Liver (tissue), 9 donors: ENCODE results near the gene TNIP3. TPM values are rescaled to one million over a fixed set of nuclear protein-coding genes. Genes with fewer than 3 reads are reported as not detected.

ENCODE experiments used
- DNase-seq: peaks from one replicate; pipeline ENCODE4 v3.0.0-alpha.2; 2017; ENCODE audit warnings: low spot score
- H3K27ac ChIP-seq, 2 donors: one replicate each; pipeline ENCODE4 v1.7.0; 2013; ENCODE audit warnings: inconsistent platforms in 2 of 2, low read length in 2 of 2, control low read depth in 1 of 2, low read depth in 1 of 2, mild to moderate bottlenecking in 1 of 2
- H3K27me3 ChIP-seq, 4 donors: one replicate each; pipeline versions ENCODE4 v1.6.1 to v1.7.0; 2013; ENCODE audit warnings: low read length in 3 of 4, inconsistent platforms in 1 of 4, mild to moderate bottlenecking in 1 of 4, moderate library complexity in 1 of 4; ENCODE audit not compliant: control insufficient read depth in 4 of 4, insufficient read depth in 4 of 4
- H3K36me3 ChIP-seq, 4 donors: one replicate each; pipeline versions ENCODE4 v1.6.1 to v1.7.0; 2013; ENCODE audit warnings: low read length in 3 of 4, mild to moderate bottlenecking in 3 of 4, low read depth in 1 of 4, moderate library complexity in 1 of 4; ENCODE audit not compliant: control insufficient read depth in 4 of 4, insufficient read depth in 3 of 4
- H3K4me1 ChIP-seq, 4 donors: one replicate each; pipeline versions ENCODE4 v1.6.1 to v1.7.0; 2013; ENCODE audit warnings: low read length in 3 of 4, mild to moderate bottlenecking in 3 of 4, moderate library complexity in 1 of 4; ENCODE audit not compliant: control insufficient read depth in 4 of 4, insufficient read depth in 4 of 4
- H3K4me3 ChIP-seq, 3 donors: one replicate each; pipeline versions ENCODE4 v1.6.1 to v1.7.0; 2013; ENCODE audit warnings: low read length in 3 of 3, control low read depth in 1 of 3, low read depth in 1 of 3, mild to moderate bottlenecking in 1 of 3
- H3K9ac ChIP-seq, 2 donors: one replicate each; pipeline ENCODE4 v1.7.0; 2013; ENCODE audit warnings: low read length in 2 of 2, mild to moderate bottlenecking in 2 of 2, moderate library complexity in 2 of 2, control low read depth in 1 of 2, low read depth in 1 of 2
- H3K9me3 ChIP-seq, 4 donors: one replicate each; pipeline versions ENCODE4 v1.6.1 to v1.7.0; 2013; ENCODE audit warnings: low read length in 3 of 4; ENCODE audit not compliant: control insufficient read depth in 4 of 4
- ATF3 ChIP-seq: IDR thresholded peaks from 2 replicates; pipeline ENCODE4 v1.6.1; 2016; ENCODE audit warnings: antibody characterized with exemption
- CTCF ChIP-seq: fragments of 150-350 bp; IDR thresholded peaks from 2 replicates; pipeline ENCODE4 v1.5.1; 2017; ENCODE audit warnings: improper control_type of control experiment, low read depth, low read length; ENCODE audit not compliant: missing input control
- EGR1 ChIP-seq, 2 donors: IDR thresholded peaks; 2 replicates each; pipeline ENCODE4 v1.6.1; 2016 to 2018; ENCODE audit warnings: antibody characterized with exemption in 2 of 2, low read depth in 2 of 2
- FOXA1 ChIP-seq: IDR thresholded peaks from 2 replicates; pipeline ENCODE4 v1.6.1; 2016; ENCODE audit warnings: antibody characterized with exemption
- FOXA2 ChIP-seq: IDR thresholded peaks from 2 replicates; pipeline ENCODE4 v1.6.1; 2016; ENCODE audit warnings: antibody characterized with exemption
- GABPA ChIP-seq, 2 donors: IDR thresholded peaks in 1 of 2; conservative IDR thresholded peaks in 1 of 2; 2 replicates each; pipeline ENCODE4 v1.6.1; 2016; ENCODE audit warnings: antibody characterized with exemption in 2 of 2, mild to moderate bottlenecking in 1 of 2, moderate library complexity in 1 of 2
- HNF4A ChIP-seq, 2 donors: conservative IDR thresholded peaks; 2 replicates each; pipeline ENCODE4 v1.6.1; 2016; ENCODE audit warnings: antibody characterized with exemption in 2 of 2, mild to moderate bottlenecking in 2 of 2
- HNF4G ChIP-seq: IDR thresholded peaks from 2 replicates; pipeline ENCODE4 v1.6.1; 2016; ENCODE audit warnings: antibody characterized with exemption
- JUND ChIP-seq, 2 donors: IDR thresholded peaks; 2 replicates each; pipeline ENCODE4 v1.6.1; 2016; ENCODE audit warnings: antibody characterized with exemption in 2 of 2
- MAX ChIP-seq: IDR thresholded peaks from 2 replicates; pipeline ENCODE4 v1.6.1; 2016; ENCODE audit warnings: antibody characterized with exemption
- NR2F2 ChIP-seq: IDR thresholded peaks from 2 replicates; pipeline ENCODE4 v1.6.1; 2016; ENCODE audit warnings: antibody characterized with exemption
- RAD21 ChIP-seq, 2 donors: IDR thresholded peaks; 2 replicates each; pipeline ENCODE4 v1.6.1; 2016; ENCODE audit warnings: antibody characterized with exemption in 2 of 2, mild to moderate bottlenecking in 2 of 2
- RXRA ChIP-seq, 2 donors: IDR thresholded peaks; 2 replicates each; pipeline ENCODE4 v1.6.1; 2017 to 2018; ENCODE audit warnings: antibody characterized with exemption in 2 of 2, mild to moderate bottlenecking in 1 of 2
- SP1 ChIP-seq: IDR thresholded peaks from 2 replicates; pipeline ENCODE4 v1.6.1; 2018; ENCODE audit warnings: antibody characterized with exemption, mild to moderate bottlenecking
- TAF1 ChIP-seq: conservative IDR thresholded peaks from 2 replicates; pipeline ENCODE4 v1.6.1; 2016; ENCODE audit warnings: antibody characterized with exemption, mild to moderate bottlenecking
- YY1 ChIP-seq: IDR thresholded peaks from 2 replicates; pipeline ENCODE4 v1.6.1; 2016; ENCODE audit warnings: antibody characterized with exemption, mild to moderate bottlenecking
- ZBTB33 ChIP-seq: IDR thresholded peaks from 2 replicates; pipeline ENCODE4 v1.6.1; 2016; ENCODE audit warnings: antibody characterized with exemption
- WGBS: extraction: QIAGEN DNeasy Blood & Tissue Kit; methylation state at CpG from one replicate; pipeline ENCODE4 v1.1.7; 2013; 5-methylcytosine and 5-hydroxymethylcytosine counted together
- polyA plus RNA-seq, 2 donors: library from polyadenylated mRNA; stranded (reverse) in 1 of 2; unstranded in 1 of 2; fragments of 200-250 nt in 1 of 2; fragments of >200 nt in 1 of 2; fragmentation: Nextera tagmentation in 1 of 2; extraction: Ambion mirVana in 1 of 2; gene quantifications; one replicate each; pipeline versions ENCODE4 v1.2.1 to v1.2.3, GENCODE V29; 2013 to 2015
- total RNA-seq, 2 donors: library from RNA; depleted of rRNA; stranded (reverse); fragments of >200 nt; gene quantifications; one replicate each; pipeline ENCODE4 v1.2.3, GENCODE V29; 2014
- TF ChIP-seq, protein P1 (sequence below): IDR thresholded peaks from 2 replicates; pipeline ENCODE4 v1.6.1; 2016; ENCODE audit warnings: antibody characterized with exemption, mild to moderate bottlenecking
- donor health status: healthy.
- donor health status: healthy.
- donor health status: healthy.
- donor health status: healthy.
- donor health status: healthy.

Gene TNIP3
- total and polyA plus RNA-seq, 4 donors, result 0.02 to 0.25 TPM; not detected in 2

DNA sequence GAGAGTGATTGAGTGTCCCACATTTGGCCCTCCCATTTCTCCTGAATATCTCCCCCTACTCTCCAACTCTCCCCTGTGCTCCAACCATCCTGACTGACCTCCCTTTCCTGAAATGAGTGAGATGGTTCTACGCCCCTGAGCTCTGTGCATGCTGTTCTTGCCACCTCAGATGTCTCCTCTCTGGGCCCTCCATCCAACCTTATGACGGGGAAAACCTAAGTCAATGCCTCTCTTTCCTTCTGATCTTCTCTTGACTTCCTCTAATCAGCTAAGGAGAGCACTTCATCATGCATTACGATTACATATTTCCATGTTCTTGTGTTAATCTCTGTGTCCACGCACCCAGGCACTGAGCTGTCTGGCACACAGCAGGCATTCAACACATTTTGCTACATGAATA, 1.1 kb upstream of the TNIP3 start:
- H3K27me3 ChIP-seq, result no peaks in the 10 kb centered on the region
- H3K4me1 ChIP-seq, result no peaks in the 10 kb centered on the region
- no peaks in the 10 kb centered on the region for H3K36me3 ChIP-seq
- no peak for DNase-seq
- no peak for TF ChIP-seq EGR1 (IDR thresholded peaks at IDR 0.05; ENCODE audit: low read depth in 2 of 2)
- TF ChIP-seq JUND (IDR thresholded peaks at IDR 0.05), result no peak
- no peak for TF ChIP-seq HNF4A (conservative IDR thresholded peaks at IDR 0.05)
- no peak for TF ChIP-seq HNF4G
- TF ChIP-seq, protein P1, sequence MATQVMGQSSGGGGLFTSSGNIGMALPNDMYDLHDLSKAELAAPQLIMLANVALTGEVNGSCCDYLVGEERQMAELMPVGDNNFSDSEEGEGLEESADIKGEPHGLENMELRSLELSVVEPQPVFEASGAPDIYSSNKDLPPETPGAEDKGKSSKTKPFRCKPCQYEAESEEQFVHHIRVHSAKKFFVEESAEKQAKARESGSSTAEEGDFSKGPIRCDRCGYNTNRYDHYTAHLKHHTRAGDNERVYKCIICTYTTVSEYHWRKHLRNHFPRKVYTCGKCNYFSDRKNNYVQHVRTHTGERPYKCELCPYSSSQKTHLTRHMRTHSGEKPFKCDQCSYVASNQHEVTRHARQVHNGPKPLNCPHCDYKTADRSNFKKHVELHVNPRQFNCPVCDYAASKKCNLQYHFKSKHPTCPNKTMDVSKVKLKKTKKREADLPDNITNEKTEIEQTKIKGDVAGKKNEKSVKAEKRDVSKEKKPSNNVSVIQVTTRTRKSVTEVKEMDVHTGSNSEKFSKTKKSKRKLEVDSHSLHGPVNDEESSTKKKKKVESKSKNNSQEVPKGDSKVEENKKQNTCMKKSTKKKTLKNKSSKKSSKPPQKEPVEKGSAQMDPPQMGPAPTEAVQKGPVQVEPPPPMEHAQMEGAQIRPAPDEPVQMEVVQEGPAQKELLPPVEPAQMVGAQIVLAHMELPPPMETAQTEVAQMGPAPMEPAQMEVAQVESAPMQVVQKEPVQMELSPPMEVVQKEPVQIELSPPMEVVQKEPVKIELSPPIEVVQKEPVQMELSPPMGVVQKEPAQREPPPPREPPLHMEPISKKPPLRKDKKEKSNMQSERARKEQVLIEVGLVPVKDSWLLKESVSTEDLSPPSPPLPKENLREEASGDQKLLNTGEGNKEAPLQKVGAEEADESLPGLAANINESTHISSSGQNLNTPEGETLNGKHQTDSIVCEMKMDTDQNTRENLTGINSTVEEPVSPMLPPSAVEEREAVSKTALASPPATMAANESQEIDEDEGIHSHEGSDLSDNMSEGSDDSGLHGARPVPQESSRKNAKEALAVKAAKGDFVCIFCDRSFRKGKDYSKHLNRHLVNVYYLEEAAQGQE, result no peak
- no peak for TF ChIP-seq ZBTB33
- TF ChIP-seq CTCF, result no peak
- TF ChIP-seq YY1, result no peak
- no peak for TF ChIP-seq MAX
- H3K4me3 ChIP-seq, result no peak overlapping the region
- no peak overlapping the region for H3K27ac ChIP-seq
- WGBS, result 87% methylated on average over 4 of the region's 4 CpGs
- H3K9ac ChIP-seq, result no peak overlapping the region
- H3K9me3 ChIP-seq, result no peaks in the 10 kb centered on the region

DNA sequence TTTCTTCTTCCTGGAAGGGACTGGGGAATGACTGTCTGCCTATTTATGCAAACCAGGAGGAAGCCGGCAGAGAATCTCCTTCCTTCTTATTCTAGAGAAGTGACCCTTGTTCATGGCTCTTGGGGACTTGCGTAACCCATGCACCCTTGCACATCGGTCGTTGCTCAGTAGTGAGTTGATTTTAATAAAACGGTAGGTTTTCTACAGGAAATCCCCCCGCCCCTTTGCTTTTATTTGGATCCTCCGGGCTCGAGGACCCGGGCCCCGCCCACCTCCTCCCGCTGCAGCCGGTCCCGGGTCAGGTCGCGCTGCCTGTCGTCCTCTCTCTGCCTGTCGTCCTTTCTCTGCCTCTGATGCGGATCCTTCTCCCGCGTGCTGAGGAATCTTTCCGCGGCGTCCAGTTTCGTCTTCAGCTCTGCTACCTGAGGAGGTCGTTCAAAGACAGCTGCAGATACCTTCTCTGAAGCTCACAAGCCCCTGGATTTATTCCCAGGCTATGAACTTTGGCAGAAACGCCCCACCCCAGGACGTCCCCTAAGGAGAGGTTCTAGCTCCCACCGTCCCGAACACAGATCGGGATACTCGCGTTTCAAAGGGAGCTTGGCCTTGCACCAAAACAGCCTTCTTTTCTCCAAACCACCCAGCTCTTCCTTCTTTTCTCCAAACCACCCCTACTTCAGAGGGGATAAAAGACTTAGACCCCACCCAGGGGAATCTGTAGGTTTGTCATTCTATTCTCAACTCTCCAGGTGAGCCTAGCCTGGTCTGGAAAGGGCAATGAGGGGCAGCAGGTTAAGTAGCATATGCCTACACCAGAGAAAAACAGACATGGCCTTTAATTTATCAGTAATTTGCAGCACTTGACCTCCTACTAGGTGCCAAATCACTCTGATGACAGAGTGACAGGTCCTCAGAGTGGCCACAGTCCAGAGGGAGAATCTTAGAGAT, 7.0 kb downstream of the TNIP3 start:
- Histone ChIP-seq H3K4me1 (peaks cover 0 to 8% (median 4%) of the 10 kb centered on the region in 4 donors), H3K27me3 (peaks cover 2 to 6% (median 4%) of the 10 kb centered on the region in 4 donors), H3K4me3 (peak overlapping the region in 2 of 3 donors; percentile 11 to 25), H3K9ac (no peak overlapping the region), H3K9me3 (no peaks in the 10 kb centered on the region), H3K36me3 (no peaks in the 10 kb centered on the region), H3K27ac (no peak overlapping the region)
- DNase-seq, result no peak
- 5% methylated on average over 32 of the region's 32 CpGs for WGBS
- no peak for TF ChIP-seq NR2F2
- TF ChIP-seq GABPA (IDR thresholded peaks at IDR 0.05 in 1 of 2, conservative IDR thresholded peaks at IDR 0.05 in 1 of 2), result no peak
- no peak for TF ChIP-seq SP1
- no peak for TF ChIP-seq ZBTB33
- TF ChIP-seq EGR1 (IDR thresholded peaks at IDR 0.05; ENCODE audit: low read depth in 2 of 2), result no peak
- TF ChIP-seq TAF1, result no peak
- TF ChIP-seq YY1, result no peak
- no peak for TF ChIP-seq HNF4G
- no peak for TF ChIP-seq FOXA1
- TF ChIP-seq RXRA (IDR thresholded peaks at IDR 0.05), result no peak
- no peak for TF ChIP-seq JUND (IDR thresholded peaks at IDR 0.05)
- no peak for TF ChIP-seq RAD21 (IDR thresholded peaks at IDR 0.05)
- no peak for TF ChIP-seq FOXA2
- TF ChIP-seq ATF3, result no peak
